ENCODE data around the gene IGSF9B.
"Not testable (repeated sequence)": the region's sequence is repeated elsewhere in the genome, so short reads cannot be mapped to it uniquely, and the experiment has no call there.

IGSF9B gene

DNA sequence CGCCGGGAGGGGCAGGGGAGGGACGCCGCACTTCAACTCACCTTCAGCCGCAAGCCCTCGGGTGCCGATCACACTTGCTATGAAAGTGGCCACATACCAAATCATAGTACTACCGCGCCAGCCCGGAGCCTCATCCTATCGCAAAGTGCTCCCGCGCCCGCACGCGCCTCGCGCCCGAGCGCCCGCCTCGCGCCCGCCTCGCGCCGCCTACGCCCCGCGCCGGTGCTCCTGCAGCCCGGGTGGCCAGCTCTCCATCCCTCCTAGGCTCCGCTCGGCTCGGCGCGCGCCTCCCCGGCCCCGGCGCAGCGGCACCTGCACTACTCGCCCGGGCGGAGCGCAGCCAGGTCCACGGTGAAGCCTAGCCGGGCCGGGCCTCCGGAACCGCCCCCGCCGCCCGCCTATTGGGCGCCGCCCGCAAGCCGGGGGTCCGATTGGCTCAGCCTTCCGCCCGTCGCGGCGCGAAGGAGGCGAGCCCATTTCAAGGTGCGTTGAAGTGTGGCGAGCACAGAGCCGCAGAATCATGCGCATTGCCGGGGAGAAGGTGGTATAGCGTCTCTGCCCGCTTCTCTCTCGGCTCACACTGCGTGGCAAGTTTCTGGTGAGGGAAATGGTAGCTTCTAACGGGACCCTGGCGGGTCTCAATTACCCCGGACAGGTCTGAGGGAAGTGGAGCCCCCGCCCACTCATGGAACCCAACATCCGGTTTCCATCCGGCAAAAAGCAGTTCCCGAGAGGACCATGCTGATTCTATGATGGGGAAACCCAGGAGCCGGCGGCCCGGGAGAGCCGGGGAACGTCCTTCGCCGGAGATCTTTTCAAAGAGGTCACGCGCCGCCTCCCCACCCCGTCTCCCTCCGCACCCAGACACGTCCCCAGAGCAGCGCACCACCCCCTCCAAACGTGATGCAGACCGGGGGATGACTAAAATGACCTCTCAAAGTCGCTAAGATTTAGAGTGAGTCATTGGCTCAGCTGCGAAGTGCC is at the start of gene IGSF9B:
Gene IGSF9B, minus strand, starts transcription at position 319 of the 984 bp plus-strand sequence. Its CDS starts 214 bp downstream, at position 105.
- Histone ChIP-seq H3K9me3 (ENCODE audit: insufficient read depth, low read depth, low read length) (no peaks in the 10 kb centered on the region), H3K27me3 (ENCODE audit: insufficient read depth, low read length) (peaks cover 70% of the 10 kb centered on the region), H3K4me1 (ENCODE audit: insufficient read depth, low read length) (peaks cover 26% of the 10 kb centered on the region), H3K36me3 (ENCODE audit: insufficient read depth, low read depth, low read length) (no peaks in the 10 kb centered on the region), H3K27ac (ENCODE audit: low read length) (no peak within 1 kb of the TSS), H3K4me3 (ENCODE audit: low read length) (peak within 1 kb of the TSS; percentile 95), H3K9ac (ENCODE audit: low read depth, low read length) (peak within 1 kb of the TSS; percentile 80; the same call in 1 of the 2 replicates)

DNA sequence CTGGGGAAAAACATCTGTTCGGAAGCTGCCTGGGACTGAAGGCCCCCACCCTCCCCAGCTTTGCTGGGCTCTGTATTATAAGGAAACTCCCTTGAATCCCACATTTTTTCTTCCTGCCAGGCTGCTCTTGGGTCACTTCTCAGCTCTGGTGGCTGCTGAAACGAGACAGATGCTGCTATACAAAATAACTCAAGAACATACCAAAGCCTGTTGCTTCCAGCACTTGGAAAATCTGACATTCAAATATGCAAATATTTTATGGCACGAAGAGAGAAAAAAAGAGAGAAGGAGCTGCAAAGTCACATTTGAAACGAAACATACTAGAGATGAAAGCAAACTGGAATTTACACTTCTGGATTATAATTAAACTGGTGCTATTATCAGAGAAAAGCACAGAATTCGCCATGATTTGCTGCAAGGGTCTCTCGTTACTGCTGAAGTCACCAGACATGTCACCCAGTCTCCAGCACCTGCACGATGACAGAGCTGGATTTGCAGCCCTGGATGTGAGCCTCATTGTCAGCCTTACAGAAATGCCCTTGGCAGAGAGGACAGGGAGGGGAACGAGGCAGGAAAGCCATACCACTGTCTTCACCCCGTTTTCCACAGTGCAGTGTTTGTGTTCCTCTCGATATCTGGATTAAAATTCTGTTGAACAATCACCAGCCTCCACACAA is 47.9 kb upstream of the IGSF9B start:
- Histone ChIP-seq H3K4me3 (ENCODE audit: low read length) (no peak overlapping the region), H3K9ac (ENCODE audit: low read depth, low read length) (no peak overlapping the region), H3K27me3 (ENCODE audit: insufficient read depth, low read length) (no peaks in the 10 kb centered on the region), H3K36me3 (ENCODE audit: insufficient read depth, low read depth, low read length) (no peaks in the 10 kb centered on the region), H3K9me3 (ENCODE audit: insufficient read depth, low read depth, low read length) (no peaks in the 10 kb centered on the region), H3K4me1 (ENCODE audit: insufficient read depth, low read length) (peaks cover 7% of the 10 kb centered on the region), H3K27ac (ENCODE audit: low read length) (no peak overlapping the region)

- H3K4me1 ChIP-seq (ENCODE audit: insufficient read depth, low read length) = peaks cover 5% of the 10 kb centered on the region
- H3K9ac ChIP-seq (ENCODE audit: low read depth, low read length) = no peak overlapping the region
- no peaks in the 10 kb centered on the region for H3K36me3 ChIP-seq (ENCODE audit: insufficient read depth, low read depth, low read length)
- H3K27ac ChIP-seq (ENCODE audit: low read length) = no peak overlapping the region
- no peak overlapping the region for H3K4me3 ChIP-seq (ENCODE audit: low read length)
- no peaks in the 10 kb centered on the region for H3K27me3 ChIP-seq (ENCODE audit: insufficient read depth, low read length)
- no peaks in the 10 kb centered on the region for H3K9me3 ChIP-seq (ENCODE audit: insufficient read depth, low read depth, low read length)
Observed at GRCh38 chr11:134003792-134004495, 47.2 kb upstream of the IGSF9B start.

GRCh38 chr11:134002819-134003218 is 46.1 kb upstream of the IGSF9B start:
- H3K27me3 ChIP-seq (ENCODE audit: insufficient read depth, low read length); H3K9ac ChIP-seq (ENCODE audit: low read depth, low read length); H3K4me1 ChIP-seq (ENCODE audit: insufficient read depth, low read length); H3K27ac ChIP-seq (ENCODE audit: low read length); H3K9me3 ChIP-seq (ENCODE audit: insufficient read depth, low read depth, low read length); H3K4me3 ChIP-seq (ENCODE audit: low read length); H3K36me3 ChIP-seq (ENCODE audit: insufficient read depth, low read depth, low read length): not testable (repeated sequence)

- not testable (repeated sequence) for H3K9ac ChIP-seq (ENCODE audit: low read depth, low read length); H3K27me3 ChIP-seq (ENCODE audit: insufficient read depth, low read length); H3K9me3 ChIP-seq (ENCODE audit: insufficient read depth, low read depth, low read length); H3K4me3 ChIP-seq (ENCODE audit: low read length); H3K27ac ChIP-seq (ENCODE audit: low read length); H3K36me3 ChIP-seq (ENCODE audit: insufficient read depth, low read depth, low read length); H3K4me1 ChIP-seq (ENCODE audit: insufficient read depth, low read length)
Observed at GRCh38 chr11:134002338-134002737, 45.6 kb upstream of the IGSF9B start.

DNA sequence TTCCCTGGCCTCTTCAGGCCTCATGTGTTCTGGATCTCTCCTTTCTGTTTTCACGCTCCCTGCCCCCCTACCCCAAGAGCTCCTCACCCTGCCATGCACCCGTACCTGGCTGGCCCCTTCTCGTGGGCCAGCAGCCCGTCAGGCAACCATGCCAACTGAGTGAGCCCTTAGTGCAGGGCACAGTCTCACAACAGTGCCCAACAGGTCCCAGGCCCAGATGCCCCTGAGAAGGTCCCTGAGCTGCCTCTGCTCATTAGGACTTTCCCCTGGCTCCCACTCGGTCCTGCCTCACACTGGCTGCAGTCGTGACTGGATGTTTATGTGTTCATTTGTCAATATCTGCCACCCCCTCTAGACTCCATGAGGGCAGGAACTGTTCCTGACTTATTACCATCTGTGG is 44.8 kb upstream of the IGSF9B start:
- Histone ChIP-seq H3K4me3 (ENCODE audit: low read length) (no peak overlapping the region), H3K9me3 (ENCODE audit: insufficient read depth, low read depth, low read length) (no peaks in the 10 kb centered on the region), H3K9ac (ENCODE audit: low read depth, low read length) (no peak overlapping the region), H3K27me3 (ENCODE audit: insufficient read depth, low read length) (no peaks in the 10 kb centered on the region), H3K27ac (ENCODE audit: low read length) (no peak overlapping the region), H3K36me3 (ENCODE audit: insufficient read depth, low read depth, low read length) (no peaks in the 10 kb centered on the region), H3K4me1 (ENCODE audit: insufficient read depth, low read length) (no peaks in the 10 kb centered on the region)

- Histone ChIP-seq H3K9ac (ENCODE audit: low read depth, low read length) (no peak overlapping the region), H3K27me3 (ENCODE audit: insufficient read depth, low read length) (no peaks in the 10 kb centered on the region), H3K9me3 (ENCODE audit: insufficient read depth, low read depth, low read length) (no peaks in the 10 kb centered on the region), H3K36me3 (ENCODE audit: insufficient read depth, low read depth, low read length) (no peaks in the 10 kb centered on the region), H3K4me3 (ENCODE audit: low read length) (no peak overlapping the region), H3K27ac (ENCODE audit: low read length) (no peak overlapping the region), H3K4me1 (ENCODE audit: insufficient read depth, low read length) (no peaks in the 10 kb centered on the region)
Observed at GRCh38 chr11:134001088-134001487, 44.3 kb upstream of the IGSF9B start.

DNA sequence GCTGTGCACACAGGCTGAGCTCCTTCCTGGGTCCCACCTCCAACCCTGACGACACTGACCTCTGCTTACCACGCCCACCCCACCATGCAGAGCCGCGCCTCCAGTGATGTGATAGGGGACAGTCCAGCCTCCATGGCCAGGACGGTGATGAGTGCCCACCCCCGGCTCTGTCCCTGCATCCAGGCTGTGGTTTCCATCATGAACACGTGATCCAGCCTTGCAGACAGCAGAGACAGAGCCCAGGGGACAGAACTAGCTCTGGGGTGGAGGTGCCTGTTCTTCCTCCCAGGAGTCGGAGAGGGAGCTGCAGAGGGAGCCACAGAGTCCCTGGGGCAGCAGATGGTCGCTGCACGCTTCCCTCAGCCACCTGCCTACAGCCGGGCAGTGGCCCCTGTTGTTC is 42.6 kb upstream of the IGSF9B start:
- Histone ChIP-seq H3K36me3 (ENCODE audit: insufficient read depth, low read depth, low read length) (no peaks in the 10 kb centered on the region), H3K27ac (ENCODE audit: low read length) (no peak overlapping the region), H3K4me3 (ENCODE audit: low read length) (no peak overlapping the region), H3K27me3 (ENCODE audit: insufficient read depth, low read length) (no peaks in the 10 kb centered on the region), H3K9ac (ENCODE audit: low read depth, low read length) (no peak overlapping the region), H3K9me3 (ENCODE audit: insufficient read depth, low read depth, low read length) (no peaks in the 10 kb centered on the region), H3K4me1 (ENCODE audit: insufficient read depth, low read length) (no peaks in the 10 kb centered on the region)

GRCh38 chr11:133997554-133997953 is 40.8 kb upstream of the IGSF9B start:
- Histone ChIP-seq H3K4me1 (ENCODE audit: insufficient read depth, low read length) (no peaks in the 10 kb centered on the region), H3K36me3 (ENCODE audit: insufficient read depth, low read depth, low read length) (no peaks in the 10 kb centered on the region), H3K27ac (ENCODE audit: low read length) (no peak overlapping the region), H3K9me3 (ENCODE audit: insufficient read depth, low read depth, low read length) (no peaks in the 10 kb centered on the region), H3K9ac (ENCODE audit: low read depth, low read length) (no peak overlapping the region), H3K4me3 (ENCODE audit: low read length) (no peak overlapping the region), H3K27me3 (ENCODE audit: insufficient read depth, low read length) (no peaks in the 10 kb centered on the region)

DNA sequence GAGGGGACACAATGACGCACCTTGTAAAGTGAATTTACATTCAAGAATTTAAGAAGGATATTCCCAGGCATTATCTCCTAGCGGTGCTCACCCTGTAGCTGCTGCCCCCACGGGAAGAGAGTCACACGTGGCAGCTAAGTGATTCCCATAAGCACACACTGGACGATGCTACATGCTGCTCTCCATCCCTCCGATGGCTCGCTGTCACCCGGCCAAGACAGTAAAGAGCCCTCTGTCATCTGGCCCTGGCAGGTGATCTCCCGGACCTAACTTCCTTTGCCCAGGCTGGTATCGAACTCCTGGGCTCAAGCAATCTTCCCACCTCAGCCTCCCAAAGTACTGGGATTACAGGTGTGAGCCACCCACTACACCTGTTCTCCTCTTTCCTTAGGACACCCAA is 39.9 kb upstream of the IGSF9B start:
- H3K4me1 ChIP-seq (ENCODE audit: insufficient read depth, low read length) = no peaks in the 10 kb centered on the region
- no peak overlapping the region for H3K4me3 ChIP-seq (ENCODE audit: low read length)
- no peaks in the 10 kb centered on the region for H3K36me3 ChIP-seq (ENCODE audit: insufficient read depth, low read depth, low read length)
- H3K9ac ChIP-seq (ENCODE audit: low read depth, low read length) = no peak overlapping the region
- H3K27ac ChIP-seq (ENCODE audit: low read length) = no peak overlapping the region
- H3K9me3 ChIP-seq (ENCODE audit: insufficient read depth, low read depth, low read length) = no peaks in the 10 kb centered on the region
- H3K27me3 ChIP-seq (ENCODE audit: insufficient read depth, low read length) = no peaks in the 10 kb centered on the region

DNA sequence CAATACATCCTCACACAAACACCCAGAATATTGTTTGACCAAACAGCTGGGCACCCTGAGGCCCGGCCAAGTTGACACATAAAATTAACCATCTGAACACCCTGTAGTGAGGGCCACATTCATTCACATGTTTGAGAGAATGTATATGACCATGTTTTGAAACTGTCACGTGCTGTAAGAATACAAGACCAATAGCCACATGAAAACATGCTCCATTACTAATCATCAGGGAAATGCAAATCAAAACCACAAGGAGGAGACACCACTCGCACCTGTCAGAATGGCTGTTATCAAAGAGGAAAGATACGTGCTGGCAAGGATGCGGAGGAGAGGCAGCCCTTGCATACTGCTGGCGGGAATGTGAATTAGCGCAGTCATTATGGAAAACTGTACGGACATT is 38.3 kb upstream of the IGSF9B start:
- Histone ChIP-seq H3K36me3 (ENCODE audit: insufficient read depth, low read depth, low read length) (no peaks in the 10 kb centered on the region), H3K9ac (ENCODE audit: low read depth, low read length) (no peak overlapping the region), H3K27me3 (ENCODE audit: insufficient read depth, low read length) (no peaks in the 10 kb centered on the region), H3K9me3 (ENCODE audit: insufficient read depth, low read depth, low read length) (no peaks in the 10 kb centered on the region), H3K27ac (ENCODE audit: low read length) (no peak overlapping the region), H3K4me3 (ENCODE audit: low read length) (no peak overlapping the region), H3K4me1 (ENCODE audit: insufficient read depth, low read length) (no peaks in the 10 kb centered on the region)
